H9 (cell line): ENCODE data around the gene HPS4. TPM values are rescaled to one million over a fixed set of nuclear protein-coding genes. Genes with fewer than 3 reads are reported as not detected.

ENCODE experiments used
- DNase-seq: peaks from one replicate; pipeline ENCODE4 v3.0.0-alpha.2; 2017
- H2AFZ ChIP-seq: one replicate; pipeline ENCODE4 v1.6.1; 2013; ENCODE audit warnings: mild to moderate bottlenecking, low read length, control low read depth, moderate library complexity
- H2AK5ac ChIP-seq: 2 replicates; pipeline ENCODE4 v1.6.1; 2013; ENCODE audit warnings: low read length, control low read depth, mixed read lengths; ENCODE audit not compliant: insufficient read length
- H2BK120ac ChIP-seq: one replicate; pipeline ENCODE4 v1.6.1; 2013; ENCODE audit warnings: low read depth, mild to moderate bottlenecking, low read length, control low read depth, inconsistent platforms; ENCODE audit not compliant: poor library complexity, severe bottlenecking
- H2BK12ac ChIP-seq: 2 replicates; pipeline ENCODE4 v1.6.1; 2013; ENCODE audit warnings: low read length, control low read depth, mixed read lengths, low read depth; ENCODE audit not compliant: insufficient read length
- H2BK15ac ChIP-seq: 2 replicates; pipeline ENCODE4 v1.6.1; 2013; ENCODE audit warnings: low read depth, low read length, control low read depth
- H2BK20ac ChIP-seq: one replicate; pipeline ENCODE4 v1.6.1; 2013; ENCODE audit warnings: low read depth, mild to moderate bottlenecking, low read length, control low read depth, inconsistent platforms; ENCODE audit not compliant: poor library complexity, severe bottlenecking
- H2BK5ac ChIP-seq: 2 replicates; pipeline ENCODE4 v1.6.1; 2013; ENCODE audit warnings: low read length, control low read depth, mixed read lengths; ENCODE audit not compliant: insufficient read length
- H3K14ac ChIP-seq: 2 replicates; pipeline ENCODE4 v1.6.1; 2013; ENCODE audit warnings: low read length, control low read depth; ENCODE audit not compliant: insufficient read depth
- H3K18ac ChIP-seq: 2 replicates; pipeline ENCODE4 v1.6.1; 2013; ENCODE audit warnings: low read depth, mild to moderate bottlenecking, mixed read lengths, low read length, control low read depth; ENCODE audit not compliant: insufficient read length
- H3K23ac ChIP-seq: 2 replicates; pipeline ENCODE4 v1.6.1; 2013; ENCODE audit warnings: low read length, control low read depth, mixed read lengths, low read depth; ENCODE audit not compliant: insufficient read length
- H3K23me2 ChIP-seq: 2 replicates; pipeline ENCODE4 v1.6.1; 2013; ENCODE audit warnings: low read depth, mild to moderate bottlenecking, mixed read lengths, low read length, control low read depth; ENCODE audit not compliant: insufficient read length, poor library complexity, severe bottlenecking
- H3K27ac ChIP-seq: 2 replicates; pipeline ENCODE4 v1.5.1; 2013; ENCODE audit warnings: low read length, control low read depth, mixed read lengths, low read depth; ENCODE audit not compliant: insufficient read length
- H3K27me3 ChIP-seq: 2 replicates; pipeline ENCODE4 v1.6.1; 2013; ENCODE audit warnings: low read length, control low read depth, inconsistent platforms; ENCODE audit not compliant: insufficient read depth
- H3K4ac ChIP-seq: 2 replicates; pipeline ENCODE4 v1.6.1; 2013; ENCODE audit warnings: low read depth, mild to moderate bottlenecking, control low read depth, inconsistent platforms, low read length, moderate library complexity
- H3K4me1 ChIP-seq: 2 replicates; pipeline ENCODE4 v1.6.1; 2013; ENCODE audit warnings: low read length, control low read depth, inconsistent platforms; ENCODE audit not compliant: insufficient read depth
- H3K4me2 ChIP-seq: 2 replicates; pipeline ENCODE4 v1.6.1; 2013; ENCODE audit warnings: low read length, control low read depth, mixed read lengths; ENCODE audit not compliant: insufficient read length, insufficient read depth
- H3K56ac ChIP-seq: 2 replicates; pipeline ENCODE4 v1.6.1; 2013; ENCODE audit warnings: low read depth, mild to moderate bottlenecking, mixed read lengths, low read length, control low read depth; ENCODE audit not compliant: insufficient read length
- H3K79me1 ChIP-seq: 2 replicates; pipeline ENCODE4 v1.6.1; 2013; ENCODE audit warnings: low read depth, mild to moderate bottlenecking, moderate library complexity, low read length, control low read depth, inconsistent platforms; ENCODE audit not compliant: insufficient read depth, poor library complexity, severe bottlenecking
- H3K79me2 ChIP-seq: 2 replicates; pipeline ENCODE4 v1.6.1; 2013; ENCODE audit warnings: low read length, control low read depth, inconsistent platforms; ENCODE audit not compliant: insufficient read depth
- H3K9ac ChIP-seq: 2 replicates; pipeline ENCODE4 v1.6.1; 2013; ENCODE audit warnings: low read length, control low read depth, mixed read lengths; ENCODE audit not compliant: insufficient read length; ENCODE audit errors: extremely low read depth
- H3K9me3 ChIP-seq: one replicate; pipeline ENCODE4 v1.6.1; 2013; ENCODE audit warnings: low read depth, low read length, inconsistent platforms; ENCODE audit not compliant: control insufficient read depth
- H3T11ph ChIP-seq: one replicate; pipeline ENCODE4 v1.6.1; 2013; ENCODE audit warnings: mild to moderate bottlenecking, low read length, control low read depth, inconsistent platforms
- H4K20me1 ChIP-seq: one replicate; pipeline ENCODE4 v1.6.1; 2013; ENCODE audit not compliant: control insufficient read depth, insufficient read length, insufficient read depth
- H4K5ac ChIP-seq: 2 replicates; pipeline ENCODE4 v1.6.1; 2013; ENCODE audit warnings: low read depth, mild to moderate bottlenecking, mixed read lengths, low read length, control low read depth; ENCODE audit not compliant: insufficient read length
- H4K8ac ChIP-seq: replicated peaks from 2 replicates; pipeline ENCODE4 v1.6.1; 2013; ENCODE audit warnings: low read length, control low read depth, mixed read lengths, low read depth; ENCODE audit not compliant: insufficient read length
- H4K91ac ChIP-seq: 2 replicates; pipeline ENCODE4 v1.6.1; 2013; ENCODE audit warnings: low read depth, mild to moderate bottlenecking, moderate library complexity, mixed read lengths, low read length, control low read depth; ENCODE audit not compliant: insufficient read length
- H3K27ac Mint-ChIP-seq, 3 experiments: 2 replicates in 2 of 3; 3 replicates in 1 of 3; pipeline ENCODE4 v1.8.0; 2020 to 2021; ENCODE audit warnings: mixed read lengths in 3 of 3, mild to moderate bottlenecking in 1 of 3, moderate library complexity in 1 of 3
- H3K27me3 Mint-ChIP-seq: 2 replicates; pipeline ENCODE4 v1.8.0; 2021; ENCODE audit warnings: low read depth, mild to moderate bottlenecking, moderate library complexity, mixed read lengths
- H3K36me3 Mint-ChIP-seq, 3 experiments: 2 replicates in 2 of 3; 3 replicates in 1 of 3; pipeline ENCODE4 v1.8.0; 2020 to 2021; ENCODE audit warnings: low read depth in 3 of 3, mixed read lengths in 3 of 3; ENCODE audit not compliant: insufficient read depth in 1 of 3
- H3K4me1 Mint-ChIP-seq, 2 experiments: 2 replicates each; pipeline ENCODE4 v1.8.0; 2020; ENCODE audit warnings: mixed read lengths in 2 of 2
- H3K4me3 Mint-ChIP-seq, 2 experiments: 2 replicates in 1 of 2; 3 replicates in 1 of 2; pipeline ENCODE4 v1.8.0; 2020 to 2021; ENCODE audit warnings: mild to moderate bottlenecking in 2 of 2, mixed read lengths in 2 of 2, moderate library complexity in 1 of 2
- H3K9me3 Mint-ChIP-seq, 2 experiments: 2 replicates in 1 of 2; 3 replicates in 1 of 2; pipeline ENCODE4 v1.8.0; 2020; ENCODE audit warnings: mild to moderate bottlenecking in 2 of 2, mixed read lengths in 2 of 2, moderate library complexity in 1 of 2
- CTCF ChIP-seq: fragments of 200-600 bp; sonication (generic); conservative IDR thresholded peaks from 3 replicates; pipeline ENCODE4 v1.8.0; 2021; ENCODE audit warnings: antibody characterized with exemption, mild to moderate bottlenecking
- WGBS: extraction: QIAGEN DNeasy Blood & Tissue Kit; methylation state at CpG from one replicate; pipeline ENCODE4 v1.1.7; 2013; ENCODE audit warnings: missing lambda C conversion rate, low lambda C conversion rate, mixed read lengths; ENCODE audit not compliant: insufficient read length; ENCODE audit errors: extremely low coverage; 5-methylcytosine and 5-hydroxymethylcytosine counted together
- total RNA-seq: library from RNA; stranded (reverse); gene quantifications from 2 replicates; pipeline ENCODE4 v1.2.1, GENCODE V29; 2021

Gene HPS4
- total RNA-seq, 1 experiment from 2014 or later: 26.2 TPM

GRCh38 chr22:26479792-26480610 is 3.6 kb downstream of the HPS4 start:
- Mint-ChIP-seq H3K27me3 (no peaks in the 10 kb centered on the region), H3K36me3 (peaks cover 10 to 42% (median 32%) of the 10 kb centered on the region in 3 experiments; a peak in 6 of 7 replicates), H3K4me3 (peak overlapping the region; percentile 8 to 54), H3K4me1 (peaks cover 38 to 39% of the 10 kb centered on the region in 2 experiments), H3K9me3 (no peaks in the 10 kb centered on the region; a peak in 1 of 5 replicates), H3K27ac (peak overlapping the region; percentile 0 to 16 (median 6); a peak in 4 of 7 replicates)
- H3K23ac ChIP-seq: no peak overlapping the region
- no peak overlapping the region for H2AK5ac ChIP-seq
- peak overlapping the region; percentile 13 for H3K4me2 ChIP-seq
- WGBS: no CpG with 5 or more reads among the region's 12 CpGs
- H3K4me1 ChIP-seq: no peaks in the 10 kb centered on the region; the same call in 1 of the 2 replicates
- H2BK20ac ChIP-seq: no peak overlapping the region
- H2BK120ac ChIP-seq: no peak overlapping the region
- H2BK12ac ChIP-seq: no peak overlapping the region
- no peaks in the 10 kb centered on the region for H3K23me2 ChIP-seq
- no peak overlapping the region for H3K56ac ChIP-seq
- H3K4ac ChIP-seq: no peak overlapping the region
- no peak overlapping the region for H4K5ac ChIP-seq
- no peak overlapping the region for H3K27ac ChIP-seq
- no peaks in the 10 kb centered on the region for H4K20me1 ChIP-seq
- H4K8ac ChIP-seq: no peak overlapping the region
- H2BK15ac ChIP-seq: no peak overlapping the region
- no peaks in the 10 kb centered on the region for H3K27me3 ChIP-seq
- no peak overlapping the region for H3K18ac ChIP-seq
- H3K9me3 ChIP-seq: no peaks in the 10 kb centered on the region
- H3K14ac ChIP-seq: no peak overlapping the region
- H2BK5ac ChIP-seq: no peak overlapping the region
- H3K9ac ChIP-seq: no peak overlapping the region
- H3T11ph ChIP-seq: no peak overlapping the region
- peaks cover 8% of the 10 kb centered on the region for H3K79me1 ChIP-seq
- no peak overlapping the region for H2AFZ ChIP-seq
- H3K79me2 ChIP-seq: peaks cover 5% of the 10 kb centered on the region; the same call in 1 of the 2 replicates
- TF ChIP-seq CTCF: no peak
- no peak for DNase-seq
- no peak overlapping the region for H4K91ac ChIP-seq
